ENCODE results near the gene ANKFN1. TPM values are rescaled to one million over a fixed set of nuclear protein-coding genes. Genes with fewer than 3 reads are reported as not detected.

The ANKFN1 gene
- total RNA-seq, 1 donor from 2014 or later = not detected

DNA sequence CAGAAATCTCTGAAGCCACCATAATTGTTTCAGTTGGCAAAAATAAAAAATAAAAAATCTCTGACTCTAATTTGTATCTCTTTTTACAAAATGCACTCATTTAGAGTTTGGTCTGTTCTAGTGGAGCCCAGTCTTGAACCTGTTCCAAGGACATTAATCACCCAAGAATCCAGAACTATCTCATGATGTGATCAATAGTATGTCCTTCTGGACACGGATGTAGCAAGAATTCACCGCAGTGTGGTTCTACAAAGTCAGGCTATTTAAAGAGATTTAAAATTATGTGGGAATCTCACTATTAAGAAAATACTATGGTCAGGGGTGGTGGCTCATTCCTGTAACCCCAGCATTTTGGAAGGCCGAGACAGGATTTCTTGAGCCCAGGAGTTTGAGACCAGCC is 21.8 kb upstream of the ANKFN1 start:
- no peak overlapping the region for H3K27ac ChIP-seq (ENCODE audit: low read depth, low read length)
- H3K4me3 ChIP-seq (ENCODE audit: insufficient read depth, low read depth, low read length) = no peak overlapping the region
- DNase-seq (ENCODE audit: low read depth) (peak; percentile 41), FAIRE-seq (no peak)
- Mint-ChIP-seq H3K9me3 (ENCODE audit: unreplicated experiment) (no peaks in the 10 kb centered on the region), H3K36me3 (ENCODE audit: low read depth, unreplicated experiment) (no peaks in the 10 kb centered on the region), H3K4me3 (ENCODE audit: unreplicated experiment) (no peak overlapping the region), H3K27me3 (ENCODE audit: low read depth, unreplicated experiment) (no peaks in the 10 kb centered on the region), H3K27ac (ENCODE audit: unreplicated experiment) (no peak overlapping the region), H3K4me1 (ENCODE audit: low read depth, unreplicated experiment) (peaks cover 4% of the 10 kb centered on the region)
- H3K9ac ChIP-seq (ENCODE audit: low read length) = no peak overlapping the region
- peaks cover 3% of the 10 kb centered on the region for H3K27me3 ChIP-seq (ENCODE audit: insufficient read depth, low read length)
- TF ChIP-seq EZH2 (IDR thresholded peaks at IDR 0.05; ENCODE audit: insufficient read depth, low read length) = no peak
- TF ChIP-seq, protein P1, sequence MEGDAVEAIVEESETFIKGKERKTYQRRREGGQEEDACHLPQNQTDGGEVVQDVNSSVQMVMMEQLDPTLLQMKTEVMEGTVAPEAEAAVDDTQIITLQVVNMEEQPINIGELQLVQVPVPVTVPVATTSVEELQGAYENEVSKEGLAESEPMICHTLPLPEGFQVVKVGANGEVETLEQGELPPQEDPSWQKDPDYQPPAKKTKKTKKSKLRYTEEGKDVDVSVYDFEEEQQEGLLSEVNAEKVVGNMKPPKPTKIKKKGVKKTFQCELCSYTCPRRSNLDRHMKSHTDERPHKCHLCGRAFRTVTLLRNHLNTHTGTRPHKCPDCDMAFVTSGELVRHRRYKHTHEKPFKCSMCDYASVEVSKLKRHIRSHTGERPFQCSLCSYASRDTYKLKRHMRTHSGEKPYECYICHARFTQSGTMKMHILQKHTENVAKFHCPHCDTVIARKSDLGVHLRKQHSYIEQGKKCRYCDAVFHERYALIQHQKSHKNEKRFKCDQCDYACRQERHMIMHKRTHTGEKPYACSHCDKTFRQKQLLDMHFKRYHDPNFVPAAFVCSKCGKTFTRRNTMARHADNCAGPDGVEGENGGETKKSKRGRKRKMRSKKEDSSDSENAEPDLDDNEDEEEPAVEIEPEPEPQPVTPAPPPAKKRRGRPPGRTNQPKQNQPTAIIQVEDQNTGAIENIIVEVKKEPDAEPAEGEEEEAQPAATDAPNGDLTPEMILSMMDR (IDR thresholded peaks at IDR 0.05; ENCODE audit: insufficient read depth, low read depth, low read length) = no peak
- H3K4me2 ChIP-seq (ENCODE audit: low read length) = no peak overlapping the region
- no peaks in the 10 kb centered on the region for H3K36me3 ChIP-seq (ENCODE audit: insufficient read depth, low read length)
- H4K20me1 ChIP-seq (ENCODE audit: insufficient read depth, low read length) = no peaks in the 10 kb centered on the region
- no peak overlapping the region for H2AFZ ChIP-seq (ENCODE audit: low read depth, low read length)
- no peaks in the 10 kb centered on the region for H3K79me2 ChIP-seq (ENCODE audit: insufficient read depth, low read length)
- H3K9me3 ChIP-seq (ENCODE audit: insufficient read depth, low read depth, low read length) = no peaks in the 10 kb centered on the region
- H3K4me1 ChIP-seq (ENCODE audit: insufficient read depth, low read length) = no peaks in the 10 kb centered on the region

GRCh38 chr17:56136301-56136700 is 17.0 kb upstream of the ANKFN1 start:
- no peak overlapping the region for H3K27ac ChIP-seq (ENCODE audit: low read depth, low read length)
- no peak for TF ChIP-seq EZH2 (IDR thresholded peaks at IDR 0.05; ENCODE audit: insufficient read depth, low read length)
- TF ChIP-seq, protein P1 (IDR thresholded peaks at IDR 0.05; ENCODE audit: insufficient read depth, low read depth, low read length) = no peak
- Mint-ChIP-seq H3K27ac (ENCODE audit: unreplicated experiment) (no peak overlapping the region), H3K36me3 (ENCODE audit: low read depth, unreplicated experiment) (no peaks in the 10 kb centered on the region), H3K27me3 (ENCODE audit: low read depth, unreplicated experiment) (no peaks in the 10 kb centered on the region), H3K4me3 (ENCODE audit: unreplicated experiment) (no peak overlapping the region), H3K4me1 (ENCODE audit: low read depth, unreplicated experiment) (no peaks in the 10 kb centered on the region), H3K9me3 (ENCODE audit: unreplicated experiment) (no peaks in the 10 kb centered on the region)
- H3K27me3 ChIP-seq (ENCODE audit: insufficient read depth, low read length) = no peaks in the 10 kb centered on the region
- DNase-seq (ENCODE audit: low read depth) (peak; percentile 51), FAIRE-seq (peak; percentile 9)
- H3K36me3 ChIP-seq (ENCODE audit: insufficient read depth, low read length) = no peaks in the 10 kb centered on the region
- no peak overlapping the region for H3K4me2 ChIP-seq (ENCODE audit: low read length)
- peaks cover 6% of the 10 kb centered on the region for H3K4me1 ChIP-seq (ENCODE audit: insufficient read depth, low read length)
- no peaks in the 10 kb centered on the region for H3K79me2 ChIP-seq (ENCODE audit: insufficient read depth, low read length)
- H4K20me1 ChIP-seq (ENCODE audit: insufficient read depth, low read length) = no peaks in the 10 kb centered on the region
- H2AFZ ChIP-seq (ENCODE audit: low read depth, low read length) = no peak overlapping the region
- H3K4me3 ChIP-seq (ENCODE audit: insufficient read depth, low read depth, low read length) = no peak overlapping the region
- no peaks in the 10 kb centered on the region for H3K9me3 ChIP-seq (ENCODE audit: insufficient read depth, low read depth, low read length)
- no peak overlapping the region for H3K9ac ChIP-seq (ENCODE audit: low read length)

GRCh38 chr17:56141046-56141839 is 12.0 kb upstream of the ANKFN1 start:
- Histone ChIP-seq H3K4me2 (ENCODE audit: low read length) (peak overlapping the region; percentile 31), H3K9ac (ENCODE audit: low read length) (no peak overlapping the region), H3K79me2 (ENCODE audit: insufficient read depth, low read length) (no peaks in the 10 kb centered on the region), H3K4me1 (ENCODE audit: insufficient read depth, low read length) (peaks cover 20% of the 10 kb centered on the region), H2AFZ (ENCODE audit: low read depth, low read length) (no peak overlapping the region), H3K36me3 (ENCODE audit: insufficient read depth, low read length) (no peaks in the 10 kb centered on the region), H3K27ac (ENCODE audit: low read depth, low read length) (peak overlapping the region; percentile 17), H3K27me3 (ENCODE audit: insufficient read depth, low read length) (no peaks in the 10 kb centered on the region), H4K20me1 (ENCODE audit: insufficient read depth, low read length) (no peaks in the 10 kb centered on the region), H3K9me3 (ENCODE audit: insufficient read depth, low read depth, low read length) (no peaks in the 10 kb centered on the region), H3K4me3 (ENCODE audit: insufficient read depth, low read depth, low read length) (no peak overlapping the region)
- TF ChIP-seq, protein P1 (IDR thresholded peaks at IDR 0.05; ENCODE audit: insufficient read depth, low read depth, low read length) = no peak
- no peak for TF ChIP-seq EZH2 (IDR thresholded peaks at IDR 0.05; ENCODE audit: insufficient read depth, low read length)
- Mint-ChIP-seq H3K9me3 (ENCODE audit: unreplicated experiment) (peaks cover 2% of the 10 kb centered on the region), H3K27ac (ENCODE audit: unreplicated experiment) (no peak overlapping the region), H3K4me1 (ENCODE audit: low read depth, unreplicated experiment) (peaks cover 4% of the 10 kb centered on the region), H3K27me3 (ENCODE audit: low read depth, unreplicated experiment) (no peaks in the 10 kb centered on the region), H3K36me3 (ENCODE audit: low read depth, unreplicated experiment) (no peaks in the 10 kb centered on the region), H3K4me3 (ENCODE audit: unreplicated experiment) (no peak overlapping the region)
- DNase-seq (ENCODE audit: low read depth) (peak; percentile 91), FAIRE-seq (peak; percentile 39)
